Measurements from ENCODE around the gene TBC1D8. TPM values are rescaled to one million over a fixed set of nuclear protein-coding genes. Genes with fewer than 3 reads are reported as not detected.

TBC1D8 gene
- total RNA-seq, 1 experiment from 2014 or later: 5.1 TPM

- Histone ChIP-seq H3K9me3 (ENCODE audit: low read depth, low read length, poor library complexity, severe bottlenecking) (no peaks in the 10 kb centered on the region), H3K36me3 (ENCODE audit: insufficient read depth, low read length, poor library complexity, severe bottlenecking) (no peaks in the 10 kb centered on the region), H3K27ac (ENCODE audit: low read depth, low read length, poor library complexity, severe bottlenecking) (no peak overlapping the region), H3K4me3 (ENCODE audit: low read depth, low read length, poor library complexity, severe bottlenecking) (no peak overlapping the region), H3K4me1 (ENCODE audit: insufficient read depth, low read length, poor library complexity, severe bottlenecking) (no peaks in the 10 kb centered on the region), H3K27me3 (replicated peaks; ENCODE audit: insufficient read depth, low read depth, low read length, poor library complexity) (no peaks in the 10 kb centered on the region)
- ChIA-PET POLR2A (ENCODE audit: low non-redundant PET) (no interaction called here), CTCF (interaction anchor here (0.5 to 0.6 kb wide), 2 partner anchors 16 to 246 kb away, joined by 3 to 5 read pairs; no protein-coding TSS in a partner anchor)
- no TSS peak for BruUV-seq (replicated peaks)
- TF ChIP-seq CTCF (conservative IDR thresholded peaks at IDR 0.05; ENCODE audit: low read depth, low read length) (no peak), EZH2 (IDR thresholded peaks at IDR 0.05; ENCODE audit: borderline replicate concordance, low read depth, low read length, poor library complexity, severe bottlenecking) (no peak)
- peak; percentile 56 for DNase-seq (ENCODE audit: low spot score)
- intact Hi-C loops (cut with micrococcal nuclease; ENCODE audit: unreplicated experiment): no loop called here
These were observed 174.4 kb downstream of the TBC1D8 start for GRCh38 chr2:100976645-100977391.

- CTCF ChIA-PET: no interaction called here
- no peak for DNase-seq (ENCODE audit: low spot score)
- H3K27ac ChIP-seq (ENCODE audit: low read depth, low read length, poor library complexity, severe bottlenecking): no peak overlapping the region
These were observed 175.1 kb downstream of the TBC1D8 start for GRCh38 chr2:100976061-100976460.

GRCh38 chr2:100975521-100975785, 175.7 kb downstream of the TBC1D8 start:
- Histone ChIP-seq H3K4me1 (ENCODE audit: insufficient read depth, low read length, poor library complexity, severe bottlenecking) (no peaks in the 10 kb centered on the region), H3K9me3 (ENCODE audit: low read depth, low read length, poor library complexity, severe bottlenecking) (no peaks in the 10 kb centered on the region), H3K27me3 (replicated peaks; ENCODE audit: insufficient read depth, low read depth, low read length, poor library complexity) (no peaks in the 10 kb centered on the region), H3K27ac (ENCODE audit: low read depth, low read length, poor library complexity, severe bottlenecking) (no peak overlapping the region), H3K4me3 (ENCODE audit: low read depth, low read length, poor library complexity, severe bottlenecking) (no peak overlapping the region), H3K36me3 (ENCODE audit: insufficient read depth, low read length, poor library complexity, severe bottlenecking) (no peaks in the 10 kb centered on the region)
- intact Hi-C loops (cut with micrococcal nuclease; ENCODE audit: unreplicated experiment): no loop called here
- no peak for DNase-seq (ENCODE audit: low spot score)
- TF ChIP-seq CTCF (conservative IDR thresholded peaks at IDR 0.05; ENCODE audit: low read depth, low read length) (no peak), EZH2 (IDR thresholded peaks at IDR 0.05; ENCODE audit: borderline replicate concordance, low read depth, low read length, poor library complexity, severe bottlenecking) (no peak)
- POLR2A ChIA-PET (ENCODE audit: low non-redundant PET): no interaction called here
- CTCF ChIA-PET: no interaction called here
- no TSS peak for BruUV-seq (replicated peaks)

More at GRCh38 chr2:100976061-100976460, 175.1 kb downstream of the TBC1D8 start:
- Histone ChIP-seq H3K4me3 (ENCODE audit: low read depth, low read length, poor library complexity, severe bottlenecking) (no peak overlapping the region), H3K9me3 (ENCODE audit: low read depth, low read length, poor library complexity, severe bottlenecking) (no peaks in the 10 kb centered on the region), H3K4me1 (ENCODE audit: insufficient read depth, low read length, poor library complexity, severe bottlenecking) (no peaks in the 10 kb centered on the region), H3K36me3 (ENCODE audit: insufficient read depth, low read length, poor library complexity, severe bottlenecking) (no peaks in the 10 kb centered on the region), H3K27me3 (replicated peaks; ENCODE audit: insufficient read depth, low read depth, low read length, poor library complexity) (no peaks in the 10 kb centered on the region)
- BruUV-seq (replicated peaks): no TSS peak
- POLR2A ChIA-PET (ENCODE audit: low non-redundant PET): no interaction called here
- intact Hi-C loops (cut with micrococcal nuclease; ENCODE audit: unreplicated experiment): no loop called here
- no peak for TF ChIP-seq EZH2 (IDR thresholded peaks at IDR 0.05; ENCODE audit: borderline replicate concordance, low read depth, low read length, poor library complexity, severe bottlenecking)
- TF ChIP-seq CTCF (conservative IDR thresholded peaks at IDR 0.05; ENCODE audit: low read depth, low read length): no peak

Data from A673 (cell line).